HEK293 (cell line): ENCODE measurements around the gene CWH43.
"Not testable (repeated sequence)": the region's sequence is repeated elsewhere in the genome, so short reads cannot be mapped to it uniquely, and the experiment has no call there.

Experiments used
- CTCF ChIA-PET: fragments of 350-600 bp; formaldehyde crosslinking; extraction: SDS; loops from one replicate; lab custom pipeline; 2021; ENCODE audit warnings: antibody characterized with exemption; lab: Yijun Ruan, JAX
- POLR2A ChIA-PET: fragments of 300-600 bp; formaldehyde crosslinking; extraction: SDS; loops from one replicate; lab custom pipeline; 2020; ENCODE audit warnings: antibody characterized with exemption, inconsistent platforms; lab: Yijun Ruan, JAX
- H3K27ac ChIP-seq: fragments of 200-500 bp; sonication (Bioruptor generic); 2 replicates; pipeline ENCODE4 v1.5.1; 2014; ENCODE audit warnings: low read depth, low read length, control low read depth, inconsistent platforms; ENCODE audit errors: extremely low read depth
- H3K36me3 ChIP-seq, 2 experiments: fragments of 200-500 bp in 1 of 2; sonication (Bioruptor generic) in 1 of 2; 1 replicate in 1 of 2; 2 replicates in 1 of 2; pipeline ENCODE4 v1.5.1; 2014 to 2017; ENCODE audit warnings: inconsistent platforms in 2 of 2, low read length in 2 of 2; ENCODE audit not compliant: control insufficient read depth in 2 of 2, insufficient read depth in 1 of 2
- H3K4me1 ChIP-seq: fragments of 200-500 bp; sonication (Bioruptor generic); 2 replicates; pipeline ENCODE4 v1.5.1; 2014; ENCODE audit warnings: mild to moderate bottlenecking, low read length, inconsistent platforms; ENCODE audit not compliant: control insufficient read depth, insufficient read depth
- H3K4me3 ChIP-seq: 2 replicates; pipeline ENCODE4 v1.5.1; 2011; ENCODE audit warnings: low read depth, mild to moderate bottlenecking, control low read depth, low read length, moderate library complexity
- H3K9me3 ChIP-seq: fragments of 200-500 bp; sonication (Bioruptor generic); 2 replicates; pipeline ENCODE4 v1.5.1; 2014; ENCODE audit warnings: low read depth, low read length, inconsistent platforms; ENCODE audit not compliant: control insufficient read depth, insufficient read depth
- GFI1B ChIP-seq: fragments of 450-650 bp; formaldehyde crosslinking; IDR thresholded peaks from 2 replicates; pipeline ENCODE4 v1.5.1; 2016; ENCODE audit warnings: missing biosample characterization, missing genetic modification characterization
- MZF1 ChIP-seq: fragments of 450-650 bp; formaldehyde crosslinking; IDR thresholded peaks from 2 replicates; pipeline ENCODE4 v1.5.1; 2017; ENCODE audit warnings: missing biosample characterization, missing genetic modification characterization, borderline replicate concordance
- PRDM1 ChIP-seq: fragments of 450-650 bp; formaldehyde crosslinking; IDR thresholded peaks from 2 replicates; pipeline ENCODE4; 2016; ENCODE audit warnings: missing biosample characterization, missing genetic modification characterization
- SCRT2 ChIP-seq: fragments of 450-650 bp; formaldehyde crosslinking; IDR thresholded peaks from 2 replicates; pipeline ENCODE4 v1.5.1; 2016; ENCODE audit warnings: missing biosample characterization, missing genetic modification characterization
- TRIM28 ChIP-seq: IDR thresholded peaks from 2 replicates; pipeline ENCODE4 v1.6.1; 2011; ENCODE audit warnings: low read length, control low read depth, borderline replicate concordance
- ZIC2 ChIP-seq: fragments of 450-650 bp; formaldehyde crosslinking; IDR thresholded peaks from 2 replicates; pipeline ENCODE4 v1.5.1; 2016; ENCODE audit warnings: missing biosample characterization, missing genetic modification characterization
- ZNF140 ChIP-seq: fragments of 450-650 bp; formaldehyde crosslinking; IDR thresholded peaks from 2 replicates; pipeline ENCODE4 v1.5.1; 2016; ENCODE audit warnings: missing biosample characterization, missing genetic modification characterization
- ZNF155 ChIP-seq: fragments of 450-650 bp; formaldehyde crosslinking; IDR thresholded peaks from 2 replicates; pipeline ENCODE4 v1.5.1; 2016; ENCODE audit warnings: missing biosample characterization, missing genetic modification characterization
- ZNF157 ChIP-seq: fragments of 450-650 bp; formaldehyde crosslinking; IDR thresholded peaks from 2 replicates; pipeline ENCODE4 v1.5.1; 2016; ENCODE audit warnings: missing biosample characterization, missing genetic modification characterization
- ZNF169 ChIP-seq: fragments of 450-650 bp; formaldehyde crosslinking; IDR thresholded peaks from 2 replicates; pipeline ENCODE4 v1.5.1; 2016; ENCODE audit warnings: missing biosample characterization, missing genetic modification characterization
- ZNF174 ChIP-seq: fragments of 450-650 bp; formaldehyde crosslinking; IDR thresholded peaks from 2 replicates; pipeline ENCODE4 v1.5.0; 2017; ENCODE audit warnings: missing biosample characterization, mild to moderate bottlenecking, missing genetic modification characterization
- ZNF184 ChIP-seq: fragments of 450-650 bp; IDR thresholded peaks from 2 replicates; pipeline ENCODE4 v1.5.1; 2018; ENCODE audit warnings: missing biosample characterization, mild to moderate bottlenecking, missing genetic modification characterization
- ZNF239 ChIP-seq: fragments of 450-650 bp; formaldehyde crosslinking; IDR thresholded peaks from 2 replicates; pipeline ENCODE4 v1.5.1; 2016; ENCODE audit warnings: missing biosample characterization, missing genetic modification characterization
- ZNF302 ChIP-seq: fragments of 450-650 bp; formaldehyde crosslinking; IDR thresholded peaks from 2 replicates; pipeline ENCODE4 v1.5.1; 2016; ENCODE audit warnings: missing biosample characterization, missing genetic modification characterization, low read depth
- ZNF350 ChIP-seq: fragments of 450-650 bp; formaldehyde crosslinking; IDR thresholded peaks from 2 replicates; pipeline ENCODE4 v1.5.0; 2017; ENCODE audit warnings: missing biosample characterization, mild to moderate bottlenecking, missing genetic modification characterization
- ZNF354C ChIP-seq: fragments of 450-650 bp; formaldehyde crosslinking; IDR thresholded peaks from 2 replicates; pipeline ENCODE4 v1.5.1; 2016; ENCODE audit warnings: missing biosample characterization, missing genetic modification characterization, low read depth, borderline replicate concordance
- ZNF366 ChIP-seq: fragments of 450-650 bp; formaldehyde crosslinking; conservative IDR thresholded peaks from 2 replicates; pipeline ENCODE4 v1.5.1; 2016; ENCODE audit warnings: missing biosample characterization, missing genetic modification characterization
- ZNF391 ChIP-seq: fragments of 450-650 bp; formaldehyde crosslinking; IDR thresholded peaks from 2 replicates; pipeline ENCODE4 v1.5.1; 2016; ENCODE audit warnings: low read depth, missing biosample characterization, missing genetic modification characterization, borderline replicate concordance
- ZNF558 ChIP-seq: fragments of 450-650 bp; formaldehyde crosslinking; IDR thresholded peaks from 2 replicates; pipeline ENCODE4 v1.5.1; 2016; ENCODE audit warnings: missing biosample characterization, missing genetic modification characterization
- ZNF561 ChIP-seq: fragments of 450-650 bp; IDR thresholded peaks from 2 replicates; pipeline ENCODE4 v1.5.1; 2018; ENCODE audit warnings: missing biosample characterization, missing genetic modification characterization, borderline replicate concordance
- ZNF585B ChIP-seq: fragments of 450-650 bp; formaldehyde crosslinking; IDR thresholded peaks from 2 replicates; pipeline ENCODE4 v1.5.1; 2016; ENCODE audit warnings: missing biosample characterization, missing genetic modification characterization
- ZNF701 ChIP-seq: fragments of 450-650 bp; formaldehyde crosslinking; IDR thresholded peaks from 2 replicates; pipeline ENCODE4 v1.5.1; 2016; ENCODE audit warnings: missing biosample characterization, missing genetic modification characterization
- ZNF776 ChIP-seq: fragments of 450-650 bp; formaldehyde crosslinking; IDR thresholded peaks from 2 replicates; pipeline ENCODE4 v1.5.0; 2017; ENCODE audit warnings: missing biosample characterization, missing genetic modification characterization, borderline replicate concordance
- ZNF792 ChIP-seq: fragments of 450-650 bp; formaldehyde crosslinking; IDR thresholded peaks from 2 replicates; pipeline ENCODE4 v1.5.1; 2016; ENCODE audit warnings: missing biosample characterization, missing genetic modification characterization
- ZNF843 ChIP-seq: fragments of 450-650 bp; formaldehyde crosslinking; IDR thresholded peaks from 2 replicates; pipeline ENCODE4 v1.5.1; 2016; ENCODE audit warnings: missing biosample characterization, missing genetic modification characterization
- TF ChIP-seq, protein P1 (sequence below): fragments of 450-650 bp; formaldehyde crosslinking; IDR thresholded peaks from 2 replicates; pipeline ENCODE4 v1.5.1; 2017; ENCODE audit warnings: missing biosample characterization, missing genetic modification characterization
- TF ChIP-seq, protein P2 (sequence below): fragments of 450-650 bp; formaldehyde crosslinking; IDR thresholded peaks from 2 replicates; pipeline ENCODE4 v1.5.1; 2016; ENCODE audit warnings: missing biosample characterization, missing genetic modification characterization

CWH43 gene

DNA sequence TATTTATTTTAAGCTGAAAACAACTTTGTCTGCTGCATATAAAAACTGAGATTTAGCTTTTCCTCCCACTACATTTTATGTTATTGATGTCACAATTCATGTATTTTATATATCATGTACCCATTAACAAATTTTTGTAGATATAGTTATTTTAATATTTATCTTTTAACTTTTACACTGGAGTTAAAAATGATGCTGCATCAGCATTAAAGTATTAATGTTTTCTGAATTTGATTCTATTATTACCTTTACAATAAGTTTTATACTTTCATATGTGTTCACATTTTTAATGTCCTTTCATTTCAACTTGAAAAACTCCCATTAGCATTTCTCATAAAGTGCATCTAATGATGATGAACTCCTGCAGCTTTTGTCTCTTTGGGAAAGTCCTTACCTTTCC lies 72.2 kb downstream of the CWH43 start:
- Histone ChIP-seq H3K36me3 (no peaks in the 10 kb centered on the region), H3K4me3 (no peak overlapping the region), H3K9me3 (no peaks in the 10 kb centered on the region), H3K27ac (no peak overlapping the region), H3K4me1 (no peaks in the 10 kb centered on the region)
- TF ChIP-seq ZNF391 (tag by site-specific recombination) (no peak), GFI1B (tag by site-specific recombination) (no peak), ZNF843 (tag by site-specific recombination) (no peak), ZNF155 (no peak), TRIM28 (no peak), SCRT2 (no peak), ZNF350 (tag by site-specific recombination) (no peak), ZNF561 (no peak), ZNF169 (no peak), ZNF184 (tag by site-specific recombination) (no peak), ZNF585B (tag by site-specific recombination) (no peak), ZNF558 (tag by site-specific recombination) (no peak), ZNF354C (tag by site-specific recombination) (no peak), ZNF140 (tag by site-specific recombination) (no peak), ZNF302 (tag by site-specific recombination) (no peak), ZNF366 (tag by site-specific recombination) (no peak), MZF1 (no peak), ZNF239 (tag by site-specific recombination) (no peak), ZNF157 (no peak)
- TF ChIP-seq, protein P1, sequence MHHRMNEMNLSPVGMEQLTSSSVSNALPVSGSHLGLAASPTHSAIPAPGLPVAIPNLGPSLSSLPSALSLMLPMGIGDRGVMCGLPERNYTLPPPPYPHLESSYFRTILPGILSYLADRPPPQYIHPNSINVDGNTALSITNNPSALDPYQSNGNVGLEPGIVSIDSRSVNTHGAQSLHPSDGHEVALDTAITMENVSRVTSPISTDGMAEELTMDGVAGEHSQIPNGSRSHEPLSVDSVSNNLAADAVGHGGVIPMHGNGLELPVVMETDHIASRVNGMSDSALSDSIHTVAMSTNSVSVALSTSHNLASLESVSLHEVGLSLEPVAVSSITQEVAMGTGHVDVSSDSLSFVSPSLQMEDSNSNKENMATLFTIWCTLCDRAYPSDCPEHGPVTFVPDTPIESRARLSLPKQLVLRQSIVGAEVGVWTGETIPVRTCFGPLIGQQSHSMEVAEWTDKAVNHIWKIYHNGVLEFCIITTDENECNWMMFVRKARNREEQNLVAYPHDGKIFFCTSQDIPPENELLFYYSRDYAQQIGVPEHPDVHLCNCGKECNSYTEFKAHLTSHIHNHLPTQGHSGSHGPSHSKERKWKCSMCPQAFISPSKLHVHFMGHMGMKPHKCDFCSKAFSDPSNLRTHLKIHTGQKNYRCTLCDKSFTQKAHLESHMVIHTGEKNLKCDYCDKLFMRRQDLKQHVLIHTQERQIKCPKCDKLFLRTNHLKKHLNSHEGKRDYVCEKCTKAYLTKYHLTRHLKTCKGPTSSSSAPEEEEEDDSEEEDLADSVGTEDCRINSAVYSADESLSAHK (tag by site-specific recombination): no peak
- CTCF ChIA-PET: no interaction called here
- POLR2A ChIA-PET: no interaction called here

DNA sequence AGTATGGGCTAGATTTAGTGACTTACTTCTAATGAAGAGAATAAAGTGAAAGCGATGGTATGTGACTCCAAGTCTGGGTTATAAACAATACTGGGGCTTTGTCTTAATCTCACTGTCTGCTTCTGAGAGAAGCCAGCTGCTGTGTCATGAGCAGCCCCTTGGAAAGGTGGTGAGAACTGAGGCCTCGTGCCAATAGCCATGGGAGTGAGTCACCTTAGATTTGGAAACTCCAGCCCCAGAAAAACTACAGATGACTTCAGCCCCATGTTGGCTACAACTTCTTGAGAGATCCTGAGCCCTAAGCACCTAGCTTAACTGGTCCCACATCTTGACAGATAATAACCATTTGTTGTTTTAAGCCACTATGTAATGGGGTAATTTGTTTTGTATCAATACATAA lies 77.6 kb downstream of the CWH43 start:
- H3K36me3 ChIP-seq: no peaks in the 10 kb centered on the region
- no peak overlapping the region for H3K4me3 ChIP-seq
- ChIA-PET POLR2A (no interaction called here), CTCF (no interaction called here)
- no peak overlapping the region for H3K27ac ChIP-seq
- H3K9me3 ChIP-seq: no peaks in the 10 kb centered on the region
- H3K4me1 ChIP-seq: no peaks in the 10 kb centered on the region
- TF ChIP-seq ZNF174 (no peak), ZNF701 (tag by site-specific recombination) (no peak), ZNF354C (tag by site-specific recombination) (no peak), ZNF776 (tag by site-specific recombination) (no peak), ZNF302 (tag by site-specific recombination) (no peak), ZIC2 (no peak), PRDM1 (no peak), ZNF792 (tag by site-specific recombination) (no peak)
- TF ChIP-seq, protein P2, sequence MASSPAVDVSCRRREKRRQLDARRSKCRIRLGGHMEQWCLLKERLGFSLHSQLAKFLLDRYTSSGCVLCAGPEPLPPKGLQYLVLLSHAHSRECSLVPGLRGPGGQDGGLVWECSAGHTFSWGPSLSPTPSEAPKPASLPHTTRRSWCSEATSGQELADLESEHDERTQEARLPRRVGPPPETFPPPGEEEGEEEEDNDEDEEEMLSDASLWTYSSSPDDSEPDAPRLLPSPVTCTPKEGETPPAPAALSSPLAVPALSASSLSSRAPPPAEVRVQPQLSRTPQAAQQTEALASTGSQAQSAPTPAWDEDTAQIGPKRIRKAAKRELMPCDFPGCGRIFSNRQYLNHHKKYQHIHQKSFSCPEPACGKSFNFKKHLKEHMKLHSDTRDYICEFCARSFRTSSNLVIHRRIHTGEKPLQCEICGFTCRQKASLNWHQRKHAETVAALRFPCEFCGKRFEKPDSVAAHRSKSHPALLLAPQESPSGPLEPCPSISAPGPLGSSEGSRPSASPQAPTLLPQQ: no peak

DNA sequence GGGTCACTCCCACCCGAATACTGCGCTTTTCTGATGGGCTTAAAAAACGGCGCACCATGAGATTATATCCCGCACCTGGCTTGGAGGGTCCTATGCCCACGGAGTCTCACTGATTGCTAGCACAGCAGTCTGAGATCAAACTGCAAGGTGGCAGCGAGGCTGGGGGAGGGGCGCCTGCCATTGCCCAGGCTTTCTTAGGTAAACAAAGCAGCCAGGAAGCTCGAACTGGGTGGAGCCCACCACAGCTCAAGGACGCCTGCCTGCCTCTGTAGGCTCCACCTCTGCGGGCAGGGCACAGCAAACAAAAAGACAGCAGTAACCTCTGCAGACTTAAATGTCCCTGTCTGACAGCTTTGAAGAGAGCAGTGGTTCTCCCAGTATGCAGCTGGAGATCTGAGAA lies 86.1 kb downstream of the CWH43 start:
- H3K9me3 ChIP-seq, H3K27ac ChIP-seq, H3K4me1 ChIP-seq, CTCF ChIA-PET, H3K36me3 ChIP-seq, H3K4me3 ChIP-seq, POLR2A ChIA-PET: not testable (repeated sequence)

DNA sequence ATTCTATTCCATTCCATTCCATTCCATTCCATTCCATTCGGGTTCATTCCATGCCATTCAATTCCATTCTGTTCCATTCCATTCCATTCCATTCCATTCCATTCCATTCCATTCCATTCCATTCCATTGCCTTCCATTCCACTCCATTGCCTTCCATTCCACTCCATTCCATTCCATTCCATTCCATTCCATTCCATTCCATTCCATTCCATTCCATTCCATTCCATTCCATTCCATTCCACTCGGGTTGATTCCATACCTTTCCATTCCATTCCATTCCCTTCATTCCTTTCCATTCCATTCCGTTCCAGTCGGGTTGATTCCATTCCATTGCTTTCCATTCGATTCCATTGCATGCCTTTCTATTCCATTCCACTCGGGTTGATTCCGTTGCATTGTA lies 105.8 kb downstream of the CWH43 start:
- H3K27ac ChIP-seq, CTCF ChIA-PET, H3K4me1 ChIP-seq, H3K9me3 ChIP-seq, H3K4me3 ChIP-seq, H3K36me3 ChIP-seq, POLR2A ChIA-PET: not testable (repeated sequence)
